Neural cell (in vitro differentiated cells): ENCODE results near the gene FSCN2.

Experiments
- EP300 ChIP-seq: fragments of 450-650 bp; conservative IDR thresholded peaks from 2 replicates; pipeline ENCODE4 v1.6.1; 2014; ENCODE audit warnings: antibody characterized with exemption, mild to moderate bottlenecking, moderate library complexity; ENCODE audit not compliant: poor library complexity, severe bottlenecking
- EZH2 ChIP-seq: fragments of 200-600, 300-800 bp; shearing (Covaris generic), sonication (generic); IDR thresholded peaks from 2 replicates; pipeline ENCODE4 v1.6.1; 2014; ENCODE audit warnings: antibody characterized with exemption, low read length, borderline replicate concordance, mild to moderate bottlenecking; ENCODE audit not compliant: insufficient read depth, poor library complexity, severe bottlenecking
- MXI1 ChIP-seq: fragments of 450-650 bp; conservative IDR thresholded peaks from 2 replicates; pipeline ENCODE4 v1.6.1; 2014; ENCODE audit warnings: antibody characterized with exemption, mild to moderate bottlenecking; ENCODE audit not compliant: poor library complexity, severe bottlenecking
- RAD21 ChIP-seq: fragments of 450-650 bp; conservative IDR thresholded peaks from 2 replicates; pipeline ENCODE4 v1.6.1; 2014; ENCODE audit warnings: antibody characterized with exemption, mild to moderate bottlenecking, moderate library complexity
- SMC3 ChIP-seq: fragments of 450-650 bp; conservative IDR thresholded peaks from 2 replicates; pipeline ENCODE4 v1.6.1; 2014; ENCODE audit warnings: antibody characterized with exemption, mild to moderate bottlenecking, moderate library complexity; ENCODE audit not compliant: poor library complexity
- TAF1 ChIP-seq: IDR thresholded peaks from 2 replicates; pipeline ENCODE4 v1.6.1; 2012; ENCODE audit warnings: low read depth
- TF ChIP-seq, protein P1 (sequence below): IDR thresholded peaks from 2 replicates; pipeline ENCODE4 v1.6.1; 2012; ENCODE audit warnings: borderline replicate concordance
- TF ChIP-seq, protein P2 (sequence below): fragments of 450-650 bp; IDR thresholded peaks from 2 replicates; pipeline ENCODE4 v1.5.1; 2014; ENCODE audit warnings: antibody characterized with exemption, mild to moderate bottlenecking, moderate library complexity; ENCODE audit not compliant: poor library complexity, severe bottlenecking

- TF ChIP-seq MXI1 (no peak), EZH2 (no peak), EP300 (no peak), TAF1 (no peak), RAD21 (no peak), SMC3 (no peak)
- TF ChIP-seq, protein P1, sequence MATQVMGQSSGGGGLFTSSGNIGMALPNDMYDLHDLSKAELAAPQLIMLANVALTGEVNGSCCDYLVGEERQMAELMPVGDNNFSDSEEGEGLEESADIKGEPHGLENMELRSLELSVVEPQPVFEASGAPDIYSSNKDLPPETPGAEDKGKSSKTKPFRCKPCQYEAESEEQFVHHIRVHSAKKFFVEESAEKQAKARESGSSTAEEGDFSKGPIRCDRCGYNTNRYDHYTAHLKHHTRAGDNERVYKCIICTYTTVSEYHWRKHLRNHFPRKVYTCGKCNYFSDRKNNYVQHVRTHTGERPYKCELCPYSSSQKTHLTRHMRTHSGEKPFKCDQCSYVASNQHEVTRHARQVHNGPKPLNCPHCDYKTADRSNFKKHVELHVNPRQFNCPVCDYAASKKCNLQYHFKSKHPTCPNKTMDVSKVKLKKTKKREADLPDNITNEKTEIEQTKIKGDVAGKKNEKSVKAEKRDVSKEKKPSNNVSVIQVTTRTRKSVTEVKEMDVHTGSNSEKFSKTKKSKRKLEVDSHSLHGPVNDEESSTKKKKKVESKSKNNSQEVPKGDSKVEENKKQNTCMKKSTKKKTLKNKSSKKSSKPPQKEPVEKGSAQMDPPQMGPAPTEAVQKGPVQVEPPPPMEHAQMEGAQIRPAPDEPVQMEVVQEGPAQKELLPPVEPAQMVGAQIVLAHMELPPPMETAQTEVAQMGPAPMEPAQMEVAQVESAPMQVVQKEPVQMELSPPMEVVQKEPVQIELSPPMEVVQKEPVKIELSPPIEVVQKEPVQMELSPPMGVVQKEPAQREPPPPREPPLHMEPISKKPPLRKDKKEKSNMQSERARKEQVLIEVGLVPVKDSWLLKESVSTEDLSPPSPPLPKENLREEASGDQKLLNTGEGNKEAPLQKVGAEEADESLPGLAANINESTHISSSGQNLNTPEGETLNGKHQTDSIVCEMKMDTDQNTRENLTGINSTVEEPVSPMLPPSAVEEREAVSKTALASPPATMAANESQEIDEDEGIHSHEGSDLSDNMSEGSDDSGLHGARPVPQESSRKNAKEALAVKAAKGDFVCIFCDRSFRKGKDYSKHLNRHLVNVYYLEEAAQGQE = no peak
- TF ChIP-seq, protein P2, sequence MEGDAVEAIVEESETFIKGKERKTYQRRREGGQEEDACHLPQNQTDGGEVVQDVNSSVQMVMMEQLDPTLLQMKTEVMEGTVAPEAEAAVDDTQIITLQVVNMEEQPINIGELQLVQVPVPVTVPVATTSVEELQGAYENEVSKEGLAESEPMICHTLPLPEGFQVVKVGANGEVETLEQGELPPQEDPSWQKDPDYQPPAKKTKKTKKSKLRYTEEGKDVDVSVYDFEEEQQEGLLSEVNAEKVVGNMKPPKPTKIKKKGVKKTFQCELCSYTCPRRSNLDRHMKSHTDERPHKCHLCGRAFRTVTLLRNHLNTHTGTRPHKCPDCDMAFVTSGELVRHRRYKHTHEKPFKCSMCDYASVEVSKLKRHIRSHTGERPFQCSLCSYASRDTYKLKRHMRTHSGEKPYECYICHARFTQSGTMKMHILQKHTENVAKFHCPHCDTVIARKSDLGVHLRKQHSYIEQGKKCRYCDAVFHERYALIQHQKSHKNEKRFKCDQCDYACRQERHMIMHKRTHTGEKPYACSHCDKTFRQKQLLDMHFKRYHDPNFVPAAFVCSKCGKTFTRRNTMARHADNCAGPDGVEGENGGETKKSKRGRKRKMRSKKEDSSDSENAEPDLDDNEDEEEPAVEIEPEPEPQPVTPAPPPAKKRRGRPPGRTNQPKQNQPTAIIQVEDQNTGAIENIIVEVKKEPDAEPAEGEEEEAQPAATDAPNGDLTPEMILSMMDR = no peak
Observed at GRCh38 chr17:81574643-81574956, 46.4 kb downstream of the FSCN2 start.
